ENCODE measurements around the gene ANKRD10.

ANKRD10 gene

DNA sequence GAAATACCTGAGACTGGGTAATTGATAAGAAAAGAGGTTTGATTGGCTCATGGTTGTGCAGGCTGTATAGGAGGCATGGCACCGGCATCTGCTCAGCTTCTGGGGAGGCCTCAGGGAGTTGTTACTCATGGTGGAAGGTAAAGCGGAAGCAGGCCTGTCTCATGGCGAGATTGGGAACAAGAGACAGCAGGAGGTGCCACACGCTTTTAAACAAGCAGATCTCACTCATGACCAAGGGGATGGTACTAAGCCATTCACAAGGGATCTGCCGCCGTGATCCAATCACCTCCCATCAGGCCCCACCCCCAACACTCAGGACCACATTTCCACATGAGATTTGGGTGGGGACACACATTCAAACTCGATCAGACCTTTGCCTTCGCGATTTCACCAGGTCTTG is 86.2 kb downstream of the ANKRD10 start:
- no peak for DNase-seq
